Ovary (tissue), 3 donors: ENCODE data around the gene FNDC5.

Source experiments
- CTCF ChIP-seq, 3 donors: fragments of 450-650 bp in 2 of 3; fragments of 200-600 bp in 1 of 3; IDR thresholded peaks; one replicate each; pipeline versions ENCODE4 v1.5.1 to v1.8.0; 2016 to 2022; ENCODE audit warnings: antibody characterized with exemption in 3 of 3, mild to moderate bottlenecking in 1 of 3
- POLR2A ChIP-seq: fragments of 450-650 bp; IDR thresholded peaks from one replicate; pipeline ENCODE4 v1.6.1; 2017; ENCODE audit warnings: antibody characterized with exemption, mild to moderate bottlenecking, moderate library complexity
- donor health status: DM: no; HTN: no; CAD: no.

GRCh38 chr1:32878183-32878582 lies 7.5 kb upstream of the FNDC5 start:
- TF ChIP-seq CTCF (IDR thresholded peaks at IDR 0.05) (no peak), POLR2A (no peak)
